ENCODE data around the gene TSPAN4.

TSPAN4 gene

GRCh38 chr11:847876-848275 lies 5.2 kb downstream of the TSPAN4 start:
- FAIRE-seq (no peak), DNase-seq (ENCODE audit: extremely low spot score, insufficient read length, low read depth) (no peak)

GRCh38 chr11:848380-848931 lies 5.8 kb downstream of the TSPAN4 start:
- FAIRE-seq (peak; percentile 56), DNase-seq (ENCODE audit: extremely low spot score, insufficient read length, low read depth) (peak; percentile 63)

- FAIRE-seq: no peak
Measured at GRCh38 chr11:849104-849824, 6.6 kb downstream of the TSPAN4 start.

GRCh38 chr11:849951-850774 lies 7.5 kb downstream of the TSPAN4 start:
- DNase-seq (ENCODE audit: extremely low spot score, insufficient read length, low read depth) (no peak), FAIRE-seq (no peak)

More at GRCh38 chr11:849104-849824, 6.6 kb downstream of the TSPAN4 start:
- no peak for DNase-seq (ENCODE audit: extremely low spot score, insufficient read length, low read depth)

- no peak for DNase-seq (ENCODE audit: extremely low spot score, insufficient read length, low read depth)
- FAIRE-seq: no peak
Measured at GRCh38 chr11:850775-851763, 8.4 kb downstream of the TSPAN4 start.

GRCh38 chr11:852762-853161 lies 10.1 kb downstream of the TSPAN4 start:
- DNase-seq (ENCODE audit: extremely low spot score, insufficient read length, low read depth) (no peak), FAIRE-seq (no peak)

GRCh38 chr11:853682-854448 lies 11.2 kb downstream of the TSPAN4 start:
- DNase-seq (ENCODE audit: extremely low spot score, insufficient read length, low read depth) (no peak), FAIRE-seq (no peak)

- FAIRE-seq: no peak
- DNase-seq (ENCODE audit: extremely low spot score, insufficient read length, low read depth): no peak
Measured at GRCh38 chr11:854601-855329, 12.1 kb downstream of the TSPAN4 start.

GRCh38 chr11:855330-855674 lies 12.7 kb downstream of the TSPAN4 start:
- FAIRE-seq (no peak), DNase-seq (ENCODE audit: extremely low spot score, insufficient read length, low read depth) (no peak)

- no peak for DNase-seq (ENCODE audit: extremely low spot score, insufficient read length, low read depth)
Measured at GRCh38 chr11:855796-856195, 13.1 kb downstream of the TSPAN4 start.

GRCh38 chr11:856397-856796 lies 13.7 kb downstream of the TSPAN4 start:
- DNase-seq (ENCODE audit: extremely low spot score, insufficient read length, low read depth) (no peak), FAIRE-seq (no peak)

More at GRCh38 chr11:855796-856195, 13.1 kb downstream of the TSPAN4 start:
- FAIRE-seq: no peak

- FAIRE-seq (no peak), DNase-seq (ENCODE audit: extremely low spot score, insufficient read length, low read depth) (no peak)
Measured at GRCh38 chr11:858053-858761, 15.6 kb downstream of the TSPAN4 start.

GRCh38 chr11:858762-859339 lies 16.2 kb downstream of the TSPAN4 start:
- no peak for FAIRE-seq

GRCh38 chr11:859394-860131 lies 16.9 kb downstream of the TSPAN4 start:
- FAIRE-seq: no peak
- no peak for DNase-seq (ENCODE audit: extremely low spot score, insufficient read length, low read depth)

More at GRCh38 chr11:858762-859339, 16.2 kb downstream of the TSPAN4 start:
- no peak for DNase-seq (ENCODE audit: extremely low spot score, insufficient read length, low read depth)

- no peak for DNase-seq (ENCODE audit: extremely low spot score, insufficient read length, low read depth)
- no peak for FAIRE-seq
Measured at GRCh38 chr11:860234-861104, 17.8 kb downstream of the TSPAN4 start.

GRCh38 chr11:861105-861479 lies 18.4 kb downstream of the TSPAN4 start:
- DNase-seq (ENCODE audit: extremely low spot score, insufficient read length, low read depth): no peak
- no peak for FAIRE-seq

All from GM18507 (cell line).